Measurements from ENCODE around the gene ANKRD17. TPM values are rescaled to one million over a fixed set of nuclear protein-coding genes. Genes with fewer than 3 reads are reported as not detected.

ANKRD17 gene
- polyA plus RNA-seq, 1 donor from 2014 or later = 30.4 TPM

- H3F3A ChIP-seq (ENCODE audit: insufficient read depth, low read length, poor library complexity, severe bottlenecking) = no peaks in the 10 kb centered on the region
- no peak overlapping the region for H3K4me2 ChIP-seq (ENCODE audit: low read length)
- TF ChIP-seq RAD21 (conservative IDR thresholded peaks at IDR 0.05) (no peak), TAF1 (IDR thresholded peaks at IDR 0.05; ENCODE audit: low read depth) (no peak), EP300 (conservative IDR thresholded peaks at IDR 0.05; ENCODE audit: poor library complexity, severe bottlenecking) (no peak), MXI1 (conservative IDR thresholded peaks at IDR 0.05; ENCODE audit: poor library complexity, severe bottlenecking) (no peak), REST (IDR thresholded peaks at IDR 0.05; ENCODE audit: borderline replicate concordance) (no peak), SMC3 (conservative IDR thresholded peaks at IDR 0.05; ENCODE audit: poor library complexity) (no peak), POLR2AphosphoS5 (IDR thresholded peaks at IDR 0.05) (no peak), EZH2 (IDR thresholded peaks at IDR 0.05; ENCODE audit: borderline replicate concordance, insufficient read depth, low read length, poor library complexity, severe bottlenecking) (no peak)
- TF ChIP-seq, protein P1, sequence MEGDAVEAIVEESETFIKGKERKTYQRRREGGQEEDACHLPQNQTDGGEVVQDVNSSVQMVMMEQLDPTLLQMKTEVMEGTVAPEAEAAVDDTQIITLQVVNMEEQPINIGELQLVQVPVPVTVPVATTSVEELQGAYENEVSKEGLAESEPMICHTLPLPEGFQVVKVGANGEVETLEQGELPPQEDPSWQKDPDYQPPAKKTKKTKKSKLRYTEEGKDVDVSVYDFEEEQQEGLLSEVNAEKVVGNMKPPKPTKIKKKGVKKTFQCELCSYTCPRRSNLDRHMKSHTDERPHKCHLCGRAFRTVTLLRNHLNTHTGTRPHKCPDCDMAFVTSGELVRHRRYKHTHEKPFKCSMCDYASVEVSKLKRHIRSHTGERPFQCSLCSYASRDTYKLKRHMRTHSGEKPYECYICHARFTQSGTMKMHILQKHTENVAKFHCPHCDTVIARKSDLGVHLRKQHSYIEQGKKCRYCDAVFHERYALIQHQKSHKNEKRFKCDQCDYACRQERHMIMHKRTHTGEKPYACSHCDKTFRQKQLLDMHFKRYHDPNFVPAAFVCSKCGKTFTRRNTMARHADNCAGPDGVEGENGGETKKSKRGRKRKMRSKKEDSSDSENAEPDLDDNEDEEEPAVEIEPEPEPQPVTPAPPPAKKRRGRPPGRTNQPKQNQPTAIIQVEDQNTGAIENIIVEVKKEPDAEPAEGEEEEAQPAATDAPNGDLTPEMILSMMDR (IDR thresholded peaks at IDR 0.05; ENCODE audit: poor library complexity, severe bottlenecking) = no peak
- H2AFZ ChIP-seq (ENCODE audit: low read depth, low read length) = no peak overlapping the region
- no peaks in the 10 kb centered on the region for H3K9me2 ChIP-seq (ENCODE audit: insufficient read depth, low read length)
- no peak overlapping the region for H3K27ac ChIP-seq (ENCODE audit: low read length)
- peaks cover 52% of the 10 kb centered on the region for H3K79me2 ChIP-seq (replicated peaks; ENCODE audit: insufficient read depth, low read length)
- H3K4me3 ChIP-seq (ENCODE audit: low read length) = no peak overlapping the region
- H3K36me3 ChIP-seq (ENCODE audit: insufficient read depth, low read length) = no peaks in the 10 kb centered on the region
- H3K9me3 ChIP-seq (ENCODE audit: low read length) = no peaks in the 10 kb centered on the region
- no peaks in the 10 kb centered on the region for H3K27me3 ChIP-seq (ENCODE audit: insufficient read depth, low read depth, low read length)
- H4K20me1 ChIP-seq (ENCODE audit: insufficient read depth) = no peaks in the 10 kb centered on the region
- no peak overlapping the region for H3K9ac ChIP-seq (ENCODE audit: low read length)
Measured at GRCh38 chr4:73185903-73186302, 72.7 kb downstream of the ANKRD17 start.

- Histone ChIP-seq H3K27me3 (ENCODE audit: insufficient read depth, low read depth, low read length) (no peaks in the 10 kb centered on the region), H2AFZ (ENCODE audit: low read depth, low read length) (no peak overlapping the region), H4K20me1 (ENCODE audit: insufficient read depth) (no peaks in the 10 kb centered on the region), H3K9me3 (ENCODE audit: low read length) (no peaks in the 10 kb centered on the region), H3K4me2 (ENCODE audit: low read length) (no peak overlapping the region), H3K4me3 (ENCODE audit: low read length) (no peak overlapping the region), H3K9me2 (ENCODE audit: insufficient read depth, low read length) (no peaks in the 10 kb centered on the region), H3K9ac (ENCODE audit: low read length) (no peak overlapping the region), H3K27ac (ENCODE audit: low read length) (no peak overlapping the region), H3F3A (ENCODE audit: insufficient read depth, low read length, poor library complexity, severe bottlenecking) (no peaks in the 10 kb centered on the region), H3K79me2 (replicated peaks; ENCODE audit: insufficient read depth, low read length) (peaks cover 47% of the 10 kb centered on the region), H3K36me3 (ENCODE audit: insufficient read depth, low read length) (no peaks in the 10 kb centered on the region)
- TF ChIP-seq SMC3 (conservative IDR thresholded peaks at IDR 0.05; ENCODE audit: poor library complexity) = no peak
- no peak for TF ChIP-seq EP300 (conservative IDR thresholded peaks at IDR 0.05; ENCODE audit: poor library complexity, severe bottlenecking)
- TF ChIP-seq RAD21 (conservative IDR thresholded peaks at IDR 0.05) = no peak
- TF ChIP-seq EZH2 (IDR thresholded peaks at IDR 0.05; ENCODE audit: borderline replicate concordance, insufficient read depth, low read length, poor library complexity, severe bottlenecking) = no peak
- no peak for TF ChIP-seq TAF1 (IDR thresholded peaks at IDR 0.05; ENCODE audit: low read depth)
- TF ChIP-seq, protein P1 (IDR thresholded peaks at IDR 0.05; ENCODE audit: poor library complexity, severe bottlenecking) = no peak
- TF ChIP-seq MXI1 (conservative IDR thresholded peaks at IDR 0.05; ENCODE audit: poor library complexity, severe bottlenecking) = no peak
- TF ChIP-seq REST (IDR thresholded peaks at IDR 0.05; ENCODE audit: borderline replicate concordance) = no peak
- TF ChIP-seq POLR2AphosphoS5 (IDR thresholded peaks at IDR 0.05) = no peak
Measured at GRCh38 chr4:73181231-73181630, 77.4 kb downstream of the ANKRD17 start.
